Measurements from ENCODE around the gene PARD3.

DNA sequence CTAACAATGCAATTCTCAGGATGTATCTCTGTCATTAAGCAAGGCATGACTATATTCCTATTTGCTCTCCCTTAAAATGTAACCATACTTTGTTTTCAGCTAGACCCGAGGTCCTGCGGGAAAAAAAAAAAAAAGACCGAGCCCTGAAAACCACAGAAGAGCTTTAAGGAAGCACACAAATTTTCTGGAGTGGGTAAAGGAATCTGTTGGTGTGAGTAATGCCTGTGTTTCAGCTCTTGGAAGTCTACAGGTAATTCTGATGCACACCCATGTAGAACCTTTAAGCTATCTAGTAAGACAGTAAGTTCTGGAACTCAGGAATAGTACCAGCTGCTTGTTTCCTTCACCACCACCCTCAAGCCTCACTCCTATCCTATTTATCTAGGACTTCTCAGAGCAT lies 351.1 kb downstream of the PARD3 start:
- no peak for TF ChIP-seq CTCF (IDR thresholded peaks at IDR 0.05)
- TF ChIP-seq EZH2phosphoT487 (IDR thresholded peaks at IDR 0.05) = no peak

All from neural progenitor cell (in vitro differentiated cells).